Colonic mucosa (tissue), 4 donors: ENCODE measurements around the gene GASK1A. TPM values are rescaled to one million over a fixed set of nuclear protein-coding genes. Genes with fewer than 3 reads are reported as not detected.

Experiments used
- DNase-seq: peaks from one replicate; pipeline ENCODE4 v3.0.0-alpha.2; 2020
- H3K27ac ChIP-seq: fragments of 200-600 bp; one replicate; pipeline ENCODE4 v1.8.0; 2021
- H3K27me3 ChIP-seq: fragments of 200-600 bp; one replicate; pipeline ENCODE4 v1.8.0; 2021
- H3K36me3 ChIP-seq: fragments of 200-600 bp; one replicate; pipeline ENCODE4 v1.8.0; 2021
- H3K4me1 ChIP-seq: fragments of 200-600 bp; one replicate; pipeline ENCODE4 v1.8.0; 2021; ENCODE audit warnings: mild to moderate bottlenecking
- H3K4me3 ChIP-seq: fragments of 200-600 bp; one replicate; pipeline ENCODE4 v1.8.0; 2021
- H3K9ac ChIP-seq, 2 donors: one replicate each; pipeline ENCODE4 v1.7.0; 2013; ENCODE audit warnings: control low read depth in 2 of 2, low read depth in 2 of 2, low read length in 2 of 2
- H3K9me3 ChIP-seq: fragments of 200-600 bp; one replicate; pipeline ENCODE4 v1.8.0; 2021
- intact Hi-C: fragments of 100-400 bp; cut with DNase I; formaldehyde crosslinking; loops from one replicate; pipeline ENCODE4 v1.14.1; 2022
- total RNA-seq, 2 donors: library from RNA; stranded (reverse); fragmentation: NEBNext Ultra II Directional in 1 of 2; extraction: Animal tissue kit (Norgen Biotek cat#: 25700) in 1 of 2; gene quantifications; one replicate each; pipeline ENCODE4 v1.2.1, GENCODE V29; 2021
- TF ChIP-seq, protein P1 (sequence below): fragments of 200-600 bp; IDR thresholded peaks from one replicate; pipeline ENCODE4 v1.8.0; 2022; ENCODE audit warnings: antibody characterized with exemption, mild to moderate bottlenecking
- donor health status: healthy.
- donor health status: DM: no; HTN: no; CAD: no.
- donor health status: DM: no; HTN: no; CAD: no.

GASK1A gene
- total RNA-seq, 2 donors from 2014 or later: 1.3 to 2.2 TPM

GRCh38 chr3:43017004-43017403 lies 37.9 kb downstream of the GASK1A start:
- no peak for DNase-seq
- Histone ChIP-seq H3K9ac (no peak overlapping the region), H3K27me3 (no peaks in the 10 kb centered on the region), H3K27ac (no peak overlapping the region), H3K4me1 (no peaks in the 10 kb centered on the region), H3K36me3 (no peaks in the 10 kb centered on the region), H3K4me3 (no peak overlapping the region), H3K9me3 (no peaks in the 10 kb centered on the region)
- intact Hi-C loops: no loop called here
- TF ChIP-seq, protein P1, sequence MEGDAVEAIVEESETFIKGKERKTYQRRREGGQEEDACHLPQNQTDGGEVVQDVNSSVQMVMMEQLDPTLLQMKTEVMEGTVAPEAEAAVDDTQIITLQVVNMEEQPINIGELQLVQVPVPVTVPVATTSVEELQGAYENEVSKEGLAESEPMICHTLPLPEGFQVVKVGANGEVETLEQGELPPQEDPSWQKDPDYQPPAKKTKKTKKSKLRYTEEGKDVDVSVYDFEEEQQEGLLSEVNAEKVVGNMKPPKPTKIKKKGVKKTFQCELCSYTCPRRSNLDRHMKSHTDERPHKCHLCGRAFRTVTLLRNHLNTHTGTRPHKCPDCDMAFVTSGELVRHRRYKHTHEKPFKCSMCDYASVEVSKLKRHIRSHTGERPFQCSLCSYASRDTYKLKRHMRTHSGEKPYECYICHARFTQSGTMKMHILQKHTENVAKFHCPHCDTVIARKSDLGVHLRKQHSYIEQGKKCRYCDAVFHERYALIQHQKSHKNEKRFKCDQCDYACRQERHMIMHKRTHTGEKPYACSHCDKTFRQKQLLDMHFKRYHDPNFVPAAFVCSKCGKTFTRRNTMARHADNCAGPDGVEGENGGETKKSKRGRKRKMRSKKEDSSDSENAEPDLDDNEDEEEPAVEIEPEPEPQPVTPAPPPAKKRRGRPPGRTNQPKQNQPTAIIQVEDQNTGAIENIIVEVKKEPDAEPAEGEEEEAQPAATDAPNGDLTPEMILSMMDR: no peak

DNA sequence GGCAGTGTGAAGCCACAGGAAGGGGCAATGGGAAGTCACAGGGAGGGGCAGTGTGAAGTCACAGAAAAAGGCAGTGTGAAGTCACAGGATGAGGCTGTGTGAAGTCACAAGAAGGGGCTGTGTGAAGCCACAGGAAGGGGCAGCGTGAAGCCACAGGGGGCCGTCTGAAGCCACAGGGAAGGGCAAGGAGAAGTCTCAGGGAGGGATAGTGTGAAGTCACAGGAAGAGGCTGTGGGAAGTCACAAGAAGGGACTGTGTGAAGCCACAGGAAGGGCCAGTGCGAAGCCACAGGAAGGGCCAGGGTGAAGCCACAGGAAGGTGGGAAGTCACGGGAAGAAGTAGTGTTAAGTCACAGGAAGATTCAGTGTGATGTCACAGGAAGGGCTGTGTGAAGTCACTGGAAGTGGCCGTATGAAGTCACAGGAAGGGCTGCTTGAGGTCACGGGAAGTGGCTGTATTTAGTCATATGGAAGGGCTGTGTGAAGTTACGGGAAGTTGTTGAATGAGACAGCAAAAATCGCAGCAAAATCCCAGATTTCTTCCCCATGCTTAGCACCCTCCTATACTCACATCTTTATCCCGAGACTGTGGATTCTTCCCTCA lies 38.6 kb downstream of the GASK1A start:
- H3K4me3 ChIP-seq: no peak overlapping the region
- H3K27me3 ChIP-seq: no peaks in the 10 kb centered on the region
- no peaks in the 10 kb centered on the region for H3K4me1 ChIP-seq
- H3K9me3 ChIP-seq: no peaks in the 10 kb centered on the region
- no peak overlapping the region for H3K9ac ChIP-seq
- TF ChIP-seq, protein P1: no peak
- DNase-seq: no peak
- intact Hi-C loops: no loop called here
- H3K36me3 ChIP-seq: no peaks in the 10 kb centered on the region
- H3K27ac ChIP-seq: no peak overlapping the region

DNA sequence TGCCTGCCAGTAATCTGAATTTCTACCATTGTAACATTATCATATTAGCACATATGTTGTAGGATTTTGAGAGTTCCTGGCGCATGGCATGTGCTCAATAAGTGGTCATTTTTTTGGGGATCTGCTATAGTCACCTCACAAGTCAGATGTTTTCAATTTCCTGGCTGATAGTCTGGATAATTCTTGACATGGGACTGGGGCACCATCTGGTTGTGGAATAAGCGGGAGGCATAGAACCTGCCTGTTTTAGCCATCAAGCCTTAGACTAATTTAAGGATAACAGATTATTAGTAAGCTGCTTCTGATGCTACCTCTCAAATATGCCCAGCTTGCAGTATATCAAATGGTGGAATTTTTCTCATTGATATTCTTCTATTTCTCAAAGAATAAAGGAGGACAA lies 39.1 kb downstream of the GASK1A start:
- H3K4me1 ChIP-seq: no peaks in the 10 kb centered on the region
- H3K9me3 ChIP-seq: no peaks in the 10 kb centered on the region
- H3K36me3 ChIP-seq: no peaks in the 10 kb centered on the region
- intact Hi-C loops: no loop called here
- no peak for DNase-seq
- no peak overlapping the region for H3K4me3 ChIP-seq
- TF ChIP-seq, protein P1: no peak
- no peak overlapping the region for H3K27ac ChIP-seq
- H3K27me3 ChIP-seq: no peaks in the 10 kb centered on the region
- H3K9ac ChIP-seq: no peak overlapping the region

- Histone ChIP-seq H3K9ac (no peak overlapping the region), H3K36me3 (no peaks in the 10 kb centered on the region), H3K4me3 (no peak overlapping the region), H3K27me3 (no peaks in the 10 kb centered on the region), H3K27ac (no peak overlapping the region), H3K4me1 (no peaks in the 10 kb centered on the region), H3K9me3 (no peaks in the 10 kb centered on the region)
- no peak for DNase-seq
- intact Hi-C loops: no loop called here
- TF ChIP-seq, protein P1: no peak
These were observed 40.1 kb downstream of the GASK1A start for GRCh38 chr3:43019006-43019809.

GRCh38 chr3:43019826-43020225 lies 40.7 kb downstream of the GASK1A start:
- Histone ChIP-seq H3K27me3 (no peaks in the 10 kb centered on the region), H3K4me1 (no peaks in the 10 kb centered on the region), H3K27ac (no peak overlapping the region), H3K4me3 (no peak overlapping the region), H3K9ac (no peak overlapping the region), H3K9me3 (no peaks in the 10 kb centered on the region), H3K36me3 (no peaks in the 10 kb centered on the region)
- intact Hi-C loops: no loop called here
- TF ChIP-seq, protein P1: no peak
- no peak for DNase-seq
